ENCODE data around the gene TBCD. TPM values are rescaled to one million over a fixed set of nuclear protein-coding genes. Genes with fewer than 3 reads are reported as not detected.
"Not testable (repeated sequence)": the region's sequence is repeated elsewhere in the genome, so short reads cannot be mapped to it uniquely, and the experiment has no call there.

The TBCD gene
- total RNA-seq, 1 experiment from 2014 or later = 29.6 TPM

DNA sequence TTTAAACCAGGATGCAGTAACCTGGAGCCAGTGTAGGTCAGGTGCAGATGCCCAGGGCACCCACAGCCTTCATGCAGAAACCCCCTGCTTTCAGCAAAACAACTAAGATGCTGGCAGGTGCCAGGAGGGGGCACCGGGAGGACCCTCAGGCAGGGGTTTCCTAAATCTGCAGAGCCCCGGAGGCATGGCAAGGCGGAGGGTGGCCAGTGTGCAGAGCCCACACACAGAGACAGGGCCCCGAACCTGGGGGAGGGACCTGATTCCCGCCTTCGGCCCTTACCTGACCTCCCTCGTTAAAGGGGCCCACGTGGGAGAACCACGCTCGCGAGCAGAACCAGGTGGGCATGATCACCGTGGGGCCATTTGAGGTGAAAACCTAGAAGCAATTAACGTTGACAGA is 213.5 kb downstream of the TBCD start:
- H3K9me3 ChIP-seq (ENCODE audit: low read length) = no peaks in the 10 kb centered on the region
- ATAC-seq (no peak), DNase-seq (no peak)
- no peaks in the 10 kb centered on the region for H3K36me3 ChIP-seq (ENCODE audit: low read depth, low read length)
- CTCF ChIA-PET = no interaction called here
- H3K9ac ChIP-seq (ENCODE audit: low read length) = no peak overlapping the region
- TF ChIP-seq EZH2phosphoT487 (IDR thresholded peaks at IDR 0.05; ENCODE audit: borderline replicate concordance, low read length) = no peak
- TF ChIP-seq, protein P1, sequence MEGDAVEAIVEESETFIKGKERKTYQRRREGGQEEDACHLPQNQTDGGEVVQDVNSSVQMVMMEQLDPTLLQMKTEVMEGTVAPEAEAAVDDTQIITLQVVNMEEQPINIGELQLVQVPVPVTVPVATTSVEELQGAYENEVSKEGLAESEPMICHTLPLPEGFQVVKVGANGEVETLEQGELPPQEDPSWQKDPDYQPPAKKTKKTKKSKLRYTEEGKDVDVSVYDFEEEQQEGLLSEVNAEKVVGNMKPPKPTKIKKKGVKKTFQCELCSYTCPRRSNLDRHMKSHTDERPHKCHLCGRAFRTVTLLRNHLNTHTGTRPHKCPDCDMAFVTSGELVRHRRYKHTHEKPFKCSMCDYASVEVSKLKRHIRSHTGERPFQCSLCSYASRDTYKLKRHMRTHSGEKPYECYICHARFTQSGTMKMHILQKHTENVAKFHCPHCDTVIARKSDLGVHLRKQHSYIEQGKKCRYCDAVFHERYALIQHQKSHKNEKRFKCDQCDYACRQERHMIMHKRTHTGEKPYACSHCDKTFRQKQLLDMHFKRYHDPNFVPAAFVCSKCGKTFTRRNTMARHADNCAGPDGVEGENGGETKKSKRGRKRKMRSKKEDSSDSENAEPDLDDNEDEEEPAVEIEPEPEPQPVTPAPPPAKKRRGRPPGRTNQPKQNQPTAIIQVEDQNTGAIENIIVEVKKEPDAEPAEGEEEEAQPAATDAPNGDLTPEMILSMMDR (conservative IDR thresholded peaks at IDR 0.05; ENCODE audit: low read depth, low read length) = no peak
- TF ChIP-seq EZH2 (IDR thresholded peaks at IDR 0.05; ENCODE audit: low read length, unreplicated experiment) = no peak
- BruUV-seq (replicated peaks) = no TSS peak
- intact Hi-C loops (cut with micrococcal nuclease) = no loop called here
- H3K4me1 ChIP-seq (ENCODE audit: insufficient read depth, low read length) = peaks cover 18% of the 10 kb centered on the region
- no peak overlapping the region for H2AFZ ChIP-seq (ENCODE audit: low read length)
- no peaks in the 10 kb centered on the region for H3K9me2 ChIP-seq (replicated peaks; ENCODE audit: low read length)
- H4K20me1 ChIP-seq (ENCODE audit: low read length) = no peaks in the 10 kb centered on the region
- POLR2A ChIA-PET (ENCODE audit: unreplicated experiment) = no interaction called here
- no peaks in the 10 kb centered on the region for H3F3A ChIP-seq (ENCODE audit: low read length, unreplicated experiment)
- H3K27me3 ChIP-seq (ENCODE audit: low read length) = no peaks in the 10 kb centered on the region
- H3K4me2 ChIP-seq (ENCODE audit: low read length) = no peak overlapping the region
- H3K79me2 ChIP-seq (ENCODE audit: low read length) = no peaks in the 10 kb centered on the region
- H3K4me3 ChIP-seq (ENCODE audit: low read length) = no peak overlapping the region
- H3K27ac ChIP-seq (ENCODE audit: low read length) = no peak overlapping the region

DNA sequence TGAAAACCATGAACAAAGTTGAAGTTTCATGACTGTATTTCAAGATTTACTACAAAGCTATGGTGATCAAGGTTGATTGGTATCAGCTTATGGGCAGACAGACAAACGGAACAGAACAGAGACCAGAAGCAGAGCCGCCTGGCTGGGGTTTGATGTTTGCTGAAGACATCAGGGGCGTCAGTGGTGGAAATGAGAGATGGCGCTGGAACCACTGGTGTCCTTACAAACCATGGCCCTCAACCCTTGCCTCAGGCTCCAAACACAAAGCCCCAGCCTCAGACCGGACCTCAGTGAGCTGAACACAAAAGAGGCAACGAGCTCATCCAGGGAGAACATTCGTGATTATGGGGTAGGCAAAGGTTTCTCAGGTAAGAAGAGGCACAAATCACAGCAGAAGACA is 214.6 kb downstream of the TBCD start:
- H3F3A ChIP-seq (ENCODE audit: low read length, unreplicated experiment) = no peaks in the 10 kb centered on the region
- no peak overlapping the region for H2AFZ ChIP-seq (ENCODE audit: low read length)
- H3K27ac ChIP-seq (ENCODE audit: low read length) = no peak overlapping the region
- H4K20me1 ChIP-seq (ENCODE audit: low read length) = no peaks in the 10 kb centered on the region
- no TSS peak for BruUV-seq (replicated peaks)
- ATAC-seq (no peak), DNase-seq (no peak)
- TF ChIP-seq EZH2 (IDR thresholded peaks at IDR 0.05; ENCODE audit: low read length, unreplicated experiment) (no peak), EZH2phosphoT487 (IDR thresholded peaks at IDR 0.05; ENCODE audit: borderline replicate concordance, low read length) (no peak)
- TF ChIP-seq, protein P1 (conservative IDR thresholded peaks at IDR 0.05; ENCODE audit: low read depth, low read length) = no peak
- no peaks in the 10 kb centered on the region for H3K9me2 ChIP-seq (replicated peaks; ENCODE audit: low read length)
- CTCF ChIA-PET = no interaction called here
- H3K9me3 ChIP-seq (ENCODE audit: low read length) = no peaks in the 10 kb centered on the region
- no peaks in the 10 kb centered on the region for H3K79me2 ChIP-seq (ENCODE audit: low read length)
- POLR2A ChIA-PET (ENCODE audit: unreplicated experiment) = no interaction called here
- H3K36me3 ChIP-seq (ENCODE audit: low read depth, low read length) = no peaks in the 10 kb centered on the region
- no peak overlapping the region for H3K4me3 ChIP-seq (ENCODE audit: low read length)
- no peak overlapping the region for H3K4me2 ChIP-seq (ENCODE audit: low read length)
- intact Hi-C loops (cut with micrococcal nuclease) = no loop called here
- H3K27me3 ChIP-seq (ENCODE audit: low read length) = no peaks in the 10 kb centered on the region
- H3K9ac ChIP-seq (ENCODE audit: low read length) = no peak overlapping the region
- H3K4me1 ChIP-seq (ENCODE audit: insufficient read depth, low read length) = peaks cover 18% of the 10 kb centered on the region

DNA sequence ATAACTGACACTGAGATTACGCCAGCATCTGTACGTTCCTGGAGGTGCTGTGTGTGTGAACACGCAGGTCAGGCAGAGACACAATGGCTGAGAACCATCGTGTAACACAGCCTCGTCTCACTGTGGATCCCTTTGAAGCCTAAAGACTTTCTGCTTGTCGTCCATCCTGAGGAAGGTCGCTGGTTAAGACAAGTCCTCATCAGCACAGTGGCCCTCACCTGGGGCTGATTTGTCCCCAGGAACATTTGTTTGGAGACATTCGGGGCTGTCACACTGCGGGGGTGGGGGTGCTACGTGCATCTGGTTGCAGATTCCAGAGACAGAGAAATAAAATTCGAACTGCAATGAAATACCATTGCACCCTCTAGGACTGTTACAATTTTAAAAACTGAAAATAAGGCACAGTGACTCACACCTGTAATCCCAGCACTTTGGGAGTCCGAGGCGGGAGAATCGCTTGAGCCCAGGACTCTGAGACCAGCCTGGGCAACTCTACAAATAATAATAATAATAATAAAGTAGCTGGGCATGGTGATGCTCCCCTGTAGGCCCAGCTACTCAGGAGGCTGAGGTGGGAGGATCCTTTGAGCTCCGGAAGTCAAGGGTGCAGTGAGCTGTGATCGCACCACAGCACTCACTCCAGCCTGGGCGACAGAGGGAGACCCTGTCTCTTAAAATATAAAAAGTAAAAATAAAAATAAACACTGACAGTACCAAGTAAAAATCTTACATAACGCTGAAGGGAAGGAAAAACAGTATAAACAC is 215.6 kb downstream of the TBCD start:
- no peak for DNase-seq
- Histone ChIP-seq H3K36me3 (ENCODE audit: low read depth, low read length) (no peaks in the 10 kb centered on the region), H3K4me1 (ENCODE audit: insufficient read depth, low read length) (peaks cover 13% of the 10 kb centered on the region), H3K27me3 (ENCODE audit: low read length) (no peaks in the 10 kb centered on the region), H3K9me3 (ENCODE audit: low read length) (no peaks in the 10 kb centered on the region), H3K27ac (ENCODE audit: low read length) (no peak overlapping the region), H3K9ac (ENCODE audit: low read length) (no peak overlapping the region), H3K9me2 (replicated peaks; ENCODE audit: low read length) (no peaks in the 10 kb centered on the region), H4K20me1 (ENCODE audit: low read length) (no peaks in the 10 kb centered on the region), H3F3A (ENCODE audit: low read length, unreplicated experiment) (no peaks in the 10 kb centered on the region), H3K4me3 (ENCODE audit: low read length) (no peak overlapping the region), H2AFZ (ENCODE audit: low read length) (no peak overlapping the region), H3K79me2 (ENCODE audit: low read length) (no peaks in the 10 kb centered on the region), H3K4me2 (ENCODE audit: low read length) (no peak overlapping the region)
- CTCF ChIA-PET = no interaction called here
- no TSS peak for BruUV-seq (replicated peaks)
- intact Hi-C loops (cut with micrococcal nuclease) = no loop called here
- POLR2A ChIA-PET (ENCODE audit: unreplicated experiment) = no interaction called here
- TF ChIP-seq EZH2phosphoT487 (IDR thresholded peaks at IDR 0.05; ENCODE audit: borderline replicate concordance, low read length) (no peak), EZH2 (IDR thresholded peaks at IDR 0.05; ENCODE audit: low read length, unreplicated experiment) (no peak)
- TF ChIP-seq, protein P1 (conservative IDR thresholded peaks at IDR 0.05; ENCODE audit: low read depth, low read length) = no peak
- ATAC-seq = no peak

DNA sequence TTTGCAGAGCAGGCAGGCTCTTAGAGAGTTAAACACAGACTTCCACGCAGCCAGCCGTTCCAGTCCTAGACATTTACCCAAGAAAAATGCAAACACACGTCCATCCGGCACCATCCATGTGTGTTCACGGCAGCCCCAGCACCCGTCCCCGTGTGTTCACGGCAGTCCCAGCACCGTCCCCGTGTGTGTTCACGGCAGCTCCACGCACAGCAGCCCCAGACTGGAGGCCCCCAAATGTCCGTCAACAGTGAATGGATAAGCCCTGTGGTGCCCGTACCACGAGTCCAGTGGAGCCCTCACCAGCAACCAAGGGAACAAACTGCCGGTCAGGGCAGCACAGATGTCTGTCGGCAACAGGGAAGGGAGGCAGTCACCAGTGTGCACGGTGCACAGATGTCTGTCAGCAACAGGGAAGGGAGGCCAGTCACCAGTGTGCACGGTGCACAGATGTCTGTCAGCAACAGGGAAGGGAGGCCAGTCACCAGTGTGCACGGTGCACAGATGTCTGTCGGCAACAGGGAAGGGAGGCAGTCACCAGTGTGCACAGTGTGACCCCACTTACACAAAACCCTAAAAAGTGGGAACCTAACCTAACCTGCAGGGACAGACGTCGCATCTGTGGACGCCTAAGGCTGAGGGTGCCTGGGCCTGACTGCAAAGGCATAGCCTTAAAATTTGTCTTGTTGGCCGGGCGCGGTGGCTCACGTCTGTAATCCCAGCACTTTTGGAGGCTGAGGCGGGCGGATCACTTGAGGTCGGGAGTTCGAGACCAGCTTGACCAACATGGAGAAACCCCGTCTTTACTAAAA is 216.4 kb downstream of the TBCD start:
- DNase-seq; BruUV-seq (replicated peaks); CTCF ChIA-PET; H3K9me2 ChIP-seq (replicated peaks; ENCODE audit: low read length); intact Hi-C loops (cut with micrococcal nuclease); ATAC-seq; H3K4me2 ChIP-seq (ENCODE audit: low read length); H2AFZ ChIP-seq (ENCODE audit: low read length); H3F3A ChIP-seq (ENCODE audit: low read length, unreplicated experiment); H3K4me1 ChIP-seq (ENCODE audit: insufficient read depth, low read length); POLR2A ChIA-PET (ENCODE audit: unreplicated experiment); H3K36me3 ChIP-seq (ENCODE audit: low read depth, low read length); H3K27ac ChIP-seq (ENCODE audit: low read length); H3K4me3 ChIP-seq (ENCODE audit: low read length); H4K20me1 ChIP-seq (ENCODE audit: low read length); H3K9ac ChIP-seq (ENCODE audit: low read length); H3K9me3 ChIP-seq (ENCODE audit: low read length); H3K79me2 ChIP-seq (ENCODE audit: low read length); H3K27me3 ChIP-seq (ENCODE audit: low read length): not testable (repeated sequence)
